ENCODE data around the gene RNF217. TPM values are rescaled to one million over a fixed set of nuclear protein-coding genes. Genes with fewer than 3 reads are reported as not detected.

The RNF217 gene
- polyA plus RNA-seq, 1 donor (not counting 4 experiments of a cell fraction or from before 2014, with no cell fraction given) = 44.0 TPM

DNA sequence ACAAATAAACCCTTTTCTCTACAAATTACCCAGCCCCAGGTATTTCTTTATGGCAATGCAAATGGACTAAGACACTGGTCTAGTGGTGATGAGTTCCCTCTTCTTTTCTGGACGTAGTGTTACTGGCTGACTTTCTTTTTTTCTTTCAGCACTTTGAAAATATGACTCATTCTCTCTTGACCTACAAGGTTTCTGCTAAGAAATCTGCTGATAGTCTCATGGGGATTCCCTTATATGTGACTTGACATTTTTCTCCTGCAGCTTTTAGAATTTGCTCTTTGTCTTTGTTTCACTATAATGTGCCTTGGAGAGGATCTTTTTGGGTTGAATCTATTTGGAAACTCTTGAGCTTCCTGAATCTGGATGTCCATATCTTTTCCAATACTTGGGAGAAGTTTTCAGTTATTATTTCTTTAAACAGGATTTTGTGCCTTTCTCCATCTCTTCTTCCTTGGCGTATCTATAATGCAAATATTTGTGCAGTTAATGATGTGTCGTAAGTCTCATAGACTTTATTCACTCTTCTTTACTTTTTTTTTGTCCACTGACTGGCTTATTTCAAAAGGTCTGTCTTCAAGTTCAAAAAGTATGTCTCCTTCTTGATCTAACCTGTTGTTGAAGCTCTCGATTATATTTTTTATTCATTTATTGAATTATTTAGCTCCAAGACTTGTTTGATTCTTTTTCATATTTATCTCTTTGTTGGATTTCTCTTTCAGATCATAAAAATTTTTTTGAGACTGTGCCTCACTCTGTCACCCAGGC, 149.2 kb downstream of the RNF217 start:
- Histone ChIP-seq H3K9me1 (ENCODE audit: control insufficient read depth, extremely low read depth, insufficient read depth, low read length) (no peaks in the 10 kb centered on the region), H3K36me3 (ENCODE audit: control insufficient read depth in 2 of 2, extremely low read depth in 1 of 2, insufficient read depth in 2 of 2, low read length in 2 of 2) (no peaks in the 10 kb centered on the region), H3K27me3 (ENCODE audit: control insufficient read depth, extremely low read depth, insufficient read depth, low read length) (no peaks in the 10 kb centered on the region), H4K20me1 (ENCODE audit: control insufficient read depth, extremely low read depth, insufficient read depth, low read length) (no peaks in the 10 kb centered on the region), H3K4me2 (ENCODE audit: control insufficient read depth, extremely low read depth, insufficient read depth, low read depth, low read length) (no peak overlapping the region), H3K9me3 (ENCODE audit: control insufficient read depth, low read depth, low read length) (peaks cover 8% of the 10 kb centered on the region), H3K4me1 (ENCODE audit: control insufficient read depth, extremely low read depth, insufficient read depth, low read length) (no peaks in the 10 kb centered on the region), H3K4me3 (ENCODE audit: control insufficient read depth in 2 of 3, extremely low read depth in 1 of 3, insufficient read depth in 2 of 3, low read depth in 1 of 3, low read length in 3 of 3) (no peak overlapping the region), H3K27ac (ENCODE audit: control insufficient read depth, insufficient read depth, low read length) (no peak overlapping the region), H3K9ac (ENCODE audit: control insufficient read depth, extremely low read depth, insufficient read depth, low read length) (no peak overlapping the region), H3K79me2 (ENCODE audit: control insufficient read depth, insufficient read depth, low read length) (no peaks in the 10 kb centered on the region), H2AFZ (ENCODE audit: control insufficient read depth, low read length) (no peak overlapping the region)
- no peak for FAIRE-seq
- dilution Hi-C loops (cut with MboI; ENCODE audit: extremely low pct_ligation_motif_present, low sequenced_read_pairs) = no loop called here
- no peak for TF ChIP-seq EZH2 (IDR thresholded peaks at IDR 0.05; ENCODE audit: low read length)
- TF ChIP-seq, protein P1, sequence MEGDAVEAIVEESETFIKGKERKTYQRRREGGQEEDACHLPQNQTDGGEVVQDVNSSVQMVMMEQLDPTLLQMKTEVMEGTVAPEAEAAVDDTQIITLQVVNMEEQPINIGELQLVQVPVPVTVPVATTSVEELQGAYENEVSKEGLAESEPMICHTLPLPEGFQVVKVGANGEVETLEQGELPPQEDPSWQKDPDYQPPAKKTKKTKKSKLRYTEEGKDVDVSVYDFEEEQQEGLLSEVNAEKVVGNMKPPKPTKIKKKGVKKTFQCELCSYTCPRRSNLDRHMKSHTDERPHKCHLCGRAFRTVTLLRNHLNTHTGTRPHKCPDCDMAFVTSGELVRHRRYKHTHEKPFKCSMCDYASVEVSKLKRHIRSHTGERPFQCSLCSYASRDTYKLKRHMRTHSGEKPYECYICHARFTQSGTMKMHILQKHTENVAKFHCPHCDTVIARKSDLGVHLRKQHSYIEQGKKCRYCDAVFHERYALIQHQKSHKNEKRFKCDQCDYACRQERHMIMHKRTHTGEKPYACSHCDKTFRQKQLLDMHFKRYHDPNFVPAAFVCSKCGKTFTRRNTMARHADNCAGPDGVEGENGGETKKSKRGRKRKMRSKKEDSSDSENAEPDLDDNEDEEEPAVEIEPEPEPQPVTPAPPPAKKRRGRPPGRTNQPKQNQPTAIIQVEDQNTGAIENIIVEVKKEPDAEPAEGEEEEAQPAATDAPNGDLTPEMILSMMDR (optimal IDR thresholded peaks at IDR 0.05 in 1 of 3, IDR thresholded peaks at IDR 0.05 in 1 of 3, conservative IDR thresholded peaks at IDR 0.05 in 1 of 3; ENCODE audit: extremely low read depth in 1 of 3, insufficient read depth in 2 of 3, low read length in 3 of 3) = no peak
- no peak for DNase-seq (ENCODE audit: low read depth, low spot score)

DNA sequence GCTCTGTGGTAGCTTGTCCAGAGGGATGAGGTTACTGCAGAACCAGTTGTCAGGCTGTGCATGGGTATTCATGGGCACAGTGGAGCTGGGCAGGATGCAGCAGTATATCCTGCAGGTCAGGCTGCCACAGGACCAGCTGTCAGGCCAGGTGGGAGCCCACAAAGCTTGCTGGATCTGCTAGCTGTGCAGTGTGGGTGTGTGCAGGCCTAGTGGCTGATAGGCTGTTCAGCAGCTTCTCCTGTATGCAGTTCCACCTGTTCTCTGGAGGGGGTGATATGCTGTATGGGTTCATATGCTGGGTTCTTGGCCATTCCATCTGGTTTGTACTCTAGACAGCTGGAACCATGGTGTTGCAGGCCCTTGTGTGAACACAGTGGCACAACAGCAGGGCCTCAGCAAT, 150.7 kb downstream of the RNF217 start:
- H3K9me1 ChIP-seq (ENCODE audit: control insufficient read depth, extremely low read depth, insufficient read depth, low read length) = no peaks in the 10 kb centered on the region
- H3K27ac ChIP-seq (ENCODE audit: control insufficient read depth, insufficient read depth, low read length) = no peak overlapping the region
- no peak overlapping the region for H3K4me3 ChIP-seq (ENCODE audit: control insufficient read depth in 2 of 3, extremely low read depth in 1 of 3, insufficient read depth in 2 of 3, low read depth in 1 of 3, low read length in 3 of 3)
- dilution Hi-C loops (cut with MboI; ENCODE audit: extremely low pct_ligation_motif_present, low sequenced_read_pairs) = no loop called here
- H3K36me3 ChIP-seq (ENCODE audit: control insufficient read depth in 2 of 2, extremely low read depth in 1 of 2, insufficient read depth in 2 of 2, low read length in 2 of 2) = no peaks in the 10 kb centered on the region
- H3K4me1 ChIP-seq (ENCODE audit: control insufficient read depth, extremely low read depth, insufficient read depth, low read length) = peaks cover 5% of the 10 kb centered on the region
- H3K9me3 ChIP-seq (ENCODE audit: control insufficient read depth, low read depth, low read length) = peaks cover 8% of the 10 kb centered on the region
- no peaks in the 10 kb centered on the region for H4K20me1 ChIP-seq (ENCODE audit: control insufficient read depth, extremely low read depth, insufficient read depth, low read length)
- no peak for FAIRE-seq
- H3K9ac ChIP-seq (ENCODE audit: control insufficient read depth, extremely low read depth, insufficient read depth, low read length) = no peak overlapping the region
- no peak for DNase-seq (ENCODE audit: low read depth, low spot score)
- no peak for TF ChIP-seq EZH2 (IDR thresholded peaks at IDR 0.05; ENCODE audit: low read length)
- TF ChIP-seq, protein P1 (optimal IDR thresholded peaks at IDR 0.05 in 1 of 3, IDR thresholded peaks at IDR 0.05 in 1 of 3, conservative IDR thresholded peaks at IDR 0.05 in 1 of 3; ENCODE audit: extremely low read depth in 1 of 3, insufficient read depth in 2 of 3, low read length in 3 of 3) = no peak
- H3K4me2 ChIP-seq (ENCODE audit: control insufficient read depth, extremely low read depth, insufficient read depth, low read depth, low read length) = no peak overlapping the region
- H3K79me2 ChIP-seq (ENCODE audit: control insufficient read depth, insufficient read depth, low read length) = no peaks in the 10 kb centered on the region
- no peaks in the 10 kb centered on the region for H3K27me3 ChIP-seq (ENCODE audit: control insufficient read depth, extremely low read depth, insufficient read depth, low read length)
- no peak overlapping the region for H2AFZ ChIP-seq (ENCODE audit: control insufficient read depth, low read length)
